Cardiac muscle cell (in vitro differentiated cells and primary cell): ENCODE results near the gene APBA1. TPM values are rescaled to one million over a fixed set of nuclear protein-coding genes. Genes with fewer than 3 reads are reported as not detected.

Source experiments
- DNase-seq, 2 donors: peaks; one replicate each; pipeline versions ENCODE4 v3.0.0 to v3.0.0-alpha.2; 2010 to 2017; ENCODE audit warnings: low read depth in 1 of 2, low spot score in 1 of 2
- H3K27ac ChIP-seq: fragments of 200-600 bp; sonication (generic); 2 replicates; pipeline ENCODE4 v1.5.1; 2016
- H3K27me3 ChIP-seq: fragments of 200-600 bp; sonication (generic); 2 replicates; pipeline ENCODE4 v1.6.0; 2016; ENCODE audit warnings: control low read depth
- H3K36me3 ChIP-seq: fragments of 200-600 bp; sonication (generic); 2 replicates; pipeline ENCODE4 v1.5.1; 2016; ENCODE audit warnings: control low read depth
- H3K4me1 ChIP-seq: fragments of 200-600 bp; sonication (generic); 2 replicates; pipeline ENCODE4 v1.8.1; 2017; ENCODE audit warnings: low read depth, mild to moderate bottlenecking, mixed run types
- H3K4me3 ChIP-seq: fragments of 200-600 bp; sonication (generic); 2 replicates; pipeline ENCODE4 v1.5.1; 2016; ENCODE audit warnings: mild to moderate bottlenecking
- H3K9me3 ChIP-seq: fragments of 200-600 bp; sonication (generic); 2 replicates; pipeline ENCODE4 v1.5.1; 2017; ENCODE audit warnings: low read depth, mild to moderate bottlenecking, control low read depth
- polyA plus RNA-seq: library from polyadenylated mRNA; unstranded; fragments of >200 nt; fragmentation: Nextera tagmentation; extraction: Ambion mirVana; gene quantifications from 2 replicates; pipeline ENCODE4 v1.2.1, GENCODE V29; 2016
- total RNA-seq: library from RNA; depleted of rRNA; stranded (reverse); fragments of >200 nt; gene quantifications from 2 replicates; pipeline ENCODE4 v1.2.3, GENCODE V29; 2016
- TF ChIP-seq, protein P1 (sequence below): IDR thresholded peaks from 2 replicates; pipeline ENCODE4 v1.5.1; 2012; ENCODE audit warnings: low read depth, mild to moderate bottlenecking, low read length

APBA1 gene
- total and polyA plus RNA-seq, 2 experiments from 2014 or later: 0.93 to 2.4 TPM

DNA sequence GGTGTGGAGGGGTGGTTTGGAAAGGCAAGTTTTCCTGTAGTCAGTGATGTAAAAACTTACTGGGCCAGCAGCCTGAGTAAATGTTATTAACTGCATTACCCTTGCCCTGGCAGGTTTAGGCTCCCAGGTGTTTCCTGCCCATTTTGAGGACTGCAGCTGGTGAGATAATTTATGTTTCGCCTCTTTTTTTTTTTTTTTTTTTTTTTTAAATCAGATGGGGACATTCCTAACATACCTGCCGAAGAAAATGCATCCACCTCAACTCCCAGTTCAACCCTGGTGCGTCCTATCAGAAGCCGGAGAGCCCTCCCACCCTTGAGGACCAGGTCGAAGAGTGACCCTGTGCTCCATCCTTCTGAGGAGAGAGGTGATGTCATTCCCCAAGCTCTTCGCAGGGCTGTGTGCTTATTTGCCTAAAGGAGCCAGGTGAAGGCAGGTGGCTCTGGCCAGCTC is 286.6 kb downstream of the APBA1 start:
- peaks cover 29% of the 10 kb centered on the region for H3K4me1 ChIP-seq
- H3K27me3 ChIP-seq: no peaks in the 10 kb centered on the region
- no peak for DNase-seq
- H3K9me3 ChIP-seq: no peaks in the 10 kb centered on the region
- H3K36me3 ChIP-seq: peaks cover 86% of the 10 kb centered on the region
- TF ChIP-seq, protein P1, sequence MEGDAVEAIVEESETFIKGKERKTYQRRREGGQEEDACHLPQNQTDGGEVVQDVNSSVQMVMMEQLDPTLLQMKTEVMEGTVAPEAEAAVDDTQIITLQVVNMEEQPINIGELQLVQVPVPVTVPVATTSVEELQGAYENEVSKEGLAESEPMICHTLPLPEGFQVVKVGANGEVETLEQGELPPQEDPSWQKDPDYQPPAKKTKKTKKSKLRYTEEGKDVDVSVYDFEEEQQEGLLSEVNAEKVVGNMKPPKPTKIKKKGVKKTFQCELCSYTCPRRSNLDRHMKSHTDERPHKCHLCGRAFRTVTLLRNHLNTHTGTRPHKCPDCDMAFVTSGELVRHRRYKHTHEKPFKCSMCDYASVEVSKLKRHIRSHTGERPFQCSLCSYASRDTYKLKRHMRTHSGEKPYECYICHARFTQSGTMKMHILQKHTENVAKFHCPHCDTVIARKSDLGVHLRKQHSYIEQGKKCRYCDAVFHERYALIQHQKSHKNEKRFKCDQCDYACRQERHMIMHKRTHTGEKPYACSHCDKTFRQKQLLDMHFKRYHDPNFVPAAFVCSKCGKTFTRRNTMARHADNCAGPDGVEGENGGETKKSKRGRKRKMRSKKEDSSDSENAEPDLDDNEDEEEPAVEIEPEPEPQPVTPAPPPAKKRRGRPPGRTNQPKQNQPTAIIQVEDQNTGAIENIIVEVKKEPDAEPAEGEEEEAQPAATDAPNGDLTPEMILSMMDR: no peak
- peak overlapping the region; percentile 45 for H3K27ac ChIP-seq
- H3K4me3 ChIP-seq: no peak overlapping the region

DNA sequence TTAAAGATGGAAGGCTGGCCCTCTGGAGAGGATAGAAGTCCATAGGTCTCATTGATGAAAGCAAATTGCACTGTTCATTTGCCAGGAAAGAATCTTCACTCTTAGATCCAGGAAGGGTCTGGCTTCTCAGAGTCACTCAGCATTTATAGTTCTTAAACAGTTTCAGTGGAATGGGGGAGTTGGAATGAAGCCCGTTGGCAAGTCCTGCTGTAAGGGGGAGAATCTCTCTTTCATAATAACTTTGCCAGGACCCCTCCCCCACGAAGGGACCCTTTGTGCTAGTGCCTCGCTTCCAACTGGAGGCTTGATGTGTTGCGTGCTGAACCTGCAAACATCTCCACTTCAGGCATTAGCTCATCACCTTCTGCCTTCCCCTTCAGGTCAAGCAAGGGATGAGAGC is 290.0 kb downstream of the APBA1 start:
- TF ChIP-seq, protein P1: no peak
- no peaks in the 10 kb centered on the region for H3K9me3 ChIP-seq
- H3K36me3 ChIP-seq: peaks cover 81% of the 10 kb centered on the region
- DNase-seq: no peak
- peaks cover 38% of the 10 kb centered on the region for H3K4me1 ChIP-seq
- no peak overlapping the region for H3K4me3 ChIP-seq
- no peaks in the 10 kb centered on the region for H3K27me3 ChIP-seq
- peak overlapping the region; percentile 87 for H3K27ac ChIP-seq

DNA sequence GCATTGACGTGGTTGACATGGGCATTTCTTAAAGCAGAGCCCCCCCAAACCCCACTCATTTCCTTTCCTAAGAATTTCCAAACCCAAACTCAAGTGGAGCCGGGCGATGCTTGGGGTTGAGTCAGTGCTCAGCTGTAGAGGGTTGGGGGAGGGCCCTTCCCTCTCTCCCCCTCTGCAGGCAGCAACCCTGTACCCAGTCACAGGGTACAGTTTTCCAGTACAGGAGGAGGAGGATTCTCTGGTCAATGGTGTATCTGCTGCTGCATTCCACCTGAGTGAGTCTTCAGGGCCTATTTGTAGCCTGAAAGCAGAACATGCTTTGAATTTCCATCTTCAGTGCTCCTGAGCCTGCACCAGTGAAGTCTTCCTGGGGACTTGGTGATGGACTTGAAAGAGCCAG is 291.4 kb downstream of the APBA1 start:
- no peak overlapping the region for H3K4me3 ChIP-seq
- H3K36me3 ChIP-seq: peaks cover 85% of the 10 kb centered on the region
- no peak for DNase-seq
- TF ChIP-seq, protein P1: no peak
- peaks cover 48% of the 10 kb centered on the region for H3K4me1 ChIP-seq
- no peaks in the 10 kb centered on the region for H3K9me3 ChIP-seq
- H3K27me3 ChIP-seq: no peaks in the 10 kb centered on the region
- peak overlapping the region; percentile 87 for H3K27ac ChIP-seq

DNA sequence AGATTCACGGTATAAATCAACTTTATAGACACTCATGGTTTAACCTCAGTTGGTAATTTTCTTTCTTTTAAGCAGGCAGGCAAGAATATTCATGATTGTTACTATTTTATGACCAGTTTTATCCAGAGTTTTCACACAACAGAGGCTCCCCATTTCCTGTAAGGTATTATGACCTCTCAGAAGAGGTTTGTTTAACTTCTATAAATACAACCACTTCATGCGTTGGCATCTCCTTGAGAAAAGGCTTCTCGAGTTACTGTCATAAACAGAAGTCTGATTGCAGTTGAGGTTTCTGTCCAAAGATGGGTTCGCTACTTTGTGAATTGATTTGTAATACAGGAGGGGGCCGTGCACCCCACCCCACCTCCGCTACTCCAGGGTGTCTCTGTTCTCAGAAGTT is 291.9 kb downstream of the APBA1 start:
- Histone ChIP-seq H3K27ac (peak overlapping the region; percentile 87), H3K36me3 (peaks cover 86% of the 10 kb centered on the region), H3K9me3 (no peaks in the 10 kb centered on the region), H3K27me3 (no peaks in the 10 kb centered on the region), H3K4me1 (peaks cover 48% of the 10 kb centered on the region), H3K4me3 (no peak overlapping the region)
- no peak for DNase-seq
- TF ChIP-seq, protein P1: no peak

DNA sequence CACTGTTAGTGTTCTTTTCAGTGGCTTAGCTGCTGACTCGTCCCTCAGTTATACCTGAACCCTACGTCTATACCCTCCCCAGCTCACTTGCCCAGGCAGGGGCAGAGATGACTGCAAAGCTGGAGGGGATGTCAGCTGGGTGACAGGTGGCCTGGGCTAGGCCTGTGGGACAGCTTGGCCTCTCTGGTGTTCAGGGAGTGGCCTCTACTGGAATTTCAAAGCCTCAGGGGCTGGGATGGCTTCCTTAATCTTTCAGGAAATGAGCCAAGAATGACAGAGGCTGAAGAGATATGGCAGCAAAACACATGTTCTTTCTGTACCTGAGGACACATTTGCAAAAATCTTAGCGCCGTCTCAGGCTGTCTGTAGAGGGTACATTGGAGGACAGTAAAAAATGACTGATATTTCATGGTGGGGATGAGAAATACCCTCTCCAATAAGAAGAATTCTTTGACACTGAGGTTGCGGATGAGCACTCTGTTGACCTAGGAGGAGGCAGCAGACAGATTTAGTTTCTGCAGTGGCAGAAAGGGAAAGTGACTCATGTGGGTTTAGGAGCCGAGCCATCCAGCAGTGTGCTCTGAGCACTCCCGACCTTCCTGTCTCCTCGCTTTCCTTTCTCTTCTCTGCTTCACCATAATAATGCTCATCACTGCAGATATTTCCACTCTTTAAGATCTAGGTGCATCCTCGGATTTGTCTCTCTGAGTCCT is 292.7 kb downstream of the APBA1 start:
- H3K27ac ChIP-seq: peak overlapping the region; percentile 87
- no peaks in the 10 kb centered on the region for H3K9me3 ChIP-seq
- DNase-seq: peak in 1 of 2 donors; percentile 57
- TF ChIP-seq, protein P1: no peak
- H3K36me3 ChIP-seq: peaks cover 85% of the 10 kb centered on the region
- peaks cover 51% of the 10 kb centered on the region for H3K4me1 ChIP-seq
- no peaks in the 10 kb centered on the region for H3K27me3 ChIP-seq
- no peak overlapping the region for H3K4me3 ChIP-seq
